ENCODE measurements around the gene CLCN7. TPM values are rescaled to one million over a fixed set of nuclear protein-coding genes. Genes with fewer than 3 reads are reported as not detected.

CLCN7 gene
- polyA plus RNA-seq, 1 donor from 2014 or later = 40.9 TPM

- H4K20me1 ChIP-seq (ENCODE audit: insufficient read depth) = no peaks in the 10 kb centered on the region
- H3K27ac ChIP-seq (ENCODE audit: low read length) = no peak overlapping the region
- no peaks in the 10 kb centered on the region for H3K79me2 ChIP-seq (replicated peaks; ENCODE audit: insufficient read depth, low read length)
- H3K9me3 ChIP-seq (ENCODE audit: low read length) = no peaks in the 10 kb centered on the region
- no peak overlapping the region for H2AFZ ChIP-seq (ENCODE audit: low read depth, low read length)
- H3K27me3 ChIP-seq (ENCODE audit: insufficient read depth, low read depth, low read length) = no peaks in the 10 kb centered on the region
- no peaks in the 10 kb centered on the region for H3K36me3 ChIP-seq (ENCODE audit: insufficient read depth, low read length)
- TF ChIP-seq MXI1 (conservative IDR thresholded peaks at IDR 0.05; ENCODE audit: poor library complexity, severe bottlenecking) (no peak), REST (IDR thresholded peaks at IDR 0.05; ENCODE audit: borderline replicate concordance) (no peak), TAF1 (IDR thresholded peaks at IDR 0.05; ENCODE audit: low read depth) (no peak), EP300 (conservative IDR thresholded peaks at IDR 0.05; ENCODE audit: poor library complexity, severe bottlenecking) (no peak), EZH2 (IDR thresholded peaks at IDR 0.05; ENCODE audit: borderline replicate concordance, insufficient read depth, low read length, poor library complexity, severe bottlenecking) (no peak), CTCF (IDR thresholded peaks at IDR 0.05; ENCODE audit: poor library complexity, severe bottlenecking) (no peak), POLR2AphosphoS5 (IDR thresholded peaks at IDR 0.05) (no peak), RAD21 (conservative IDR thresholded peaks at IDR 0.05) (no peak), SMC3 (conservative IDR thresholded peaks at IDR 0.05; ENCODE audit: poor library complexity) (no peak)
- no peak overlapping the region for H3K9ac ChIP-seq (ENCODE audit: low read length)
- H3F3A ChIP-seq (ENCODE audit: insufficient read depth, low read length, poor library complexity, severe bottlenecking) = no peaks in the 10 kb centered on the region
- no peak overlapping the region for H3K4me3 ChIP-seq (ENCODE audit: low read length)
- no peaks in the 10 kb centered on the region for H3K9me2 ChIP-seq (ENCODE audit: insufficient read depth, low read length)
- H3K4me2 ChIP-seq (ENCODE audit: low read length) = no peak overlapping the region
These were observed 14.2 kb upstream of the CLCN7 start for GRCh38 chr16:1489077-1489476.

- H3K27me3 ChIP-seq (ENCODE audit: insufficient read depth, low read depth, low read length) = no peaks in the 10 kb centered on the region
- no peaks in the 10 kb centered on the region for H3K9me2 ChIP-seq (ENCODE audit: insufficient read depth, low read length)
- H3K79me2 ChIP-seq (replicated peaks; ENCODE audit: insufficient read depth, low read length) = no peaks in the 10 kb centered on the region
- no peak within 1 kb of the TSS for H3K27ac ChIP-seq (ENCODE audit: low read length)
- H3F3A ChIP-seq (ENCODE audit: insufficient read depth, low read length, poor library complexity, severe bottlenecking) = no peaks in the 10 kb centered on the region
- no peaks in the 10 kb centered on the region for H4K20me1 ChIP-seq (ENCODE audit: insufficient read depth)
- H3K4me2 ChIP-seq (ENCODE audit: low read length) = no peak within 1 kb of the TSS
- no peaks in the 10 kb centered on the region for H3K9me3 ChIP-seq (ENCODE audit: low read length)
- TF ChIP-seq EP300 (conservative IDR thresholded peaks at IDR 0.05; ENCODE audit: poor library complexity, severe bottlenecking) (no peak), POLR2AphosphoS5 (IDR thresholded peaks at IDR 0.05) (no peak)
- H3K4me3 ChIP-seq (ENCODE audit: low read length) = no peak within 1 kb of the TSS
- H3K9ac ChIP-seq (ENCODE audit: low read length) = no peak within 1 kb of the TSS
- H2AFZ ChIP-seq (ENCODE audit: low read depth, low read length) = no peak within 1 kb of the TSS
- no peaks in the 10 kb centered on the region for H3K36me3 ChIP-seq (ENCODE audit: insufficient read depth, low read length)
These were observed 13.8 kb upstream of the CLCN7 start, which contains the start of gene PTX4 for GRCh38 chr16:1488619-1489018. TSS of gene PTX4 (minus strand) at chr16:1488944. CDS start at chr16:1488909, 35 bp downstream.
